GM12878 (cell line): ENCODE data around the gene GRIP2. TPM values are rescaled to one million over a fixed set of nuclear protein-coding genes. Genes with fewer than 3 reads are reported as not detected.

Experiments used
- ATAC-seq: fragments of 200-7000 bp; cut with Tn5 transposase; 3 replicates; pipeline ENCODE4 v1.9.1; 2020; ENCODE audit warnings: mild to moderate bottlenecking, moderate library complexity
- BruUV-seq: library from RNA; stranded (reverse); fragments of 400-500 nt; replicated peaks from 2 replicates; lab custom pipeline; 2021; lab: Mats Ljungman, UMichigan
- CTCF ChIA-PET: fragments of 300-600 bp; sonication (Branson Sonifier 250); formaldehyde crosslinking; extraction: SDS; loops from one replicate; lab custom pipeline; 2021; ENCODE audit warnings: inconsistent platforms; lab: Yijun Ruan, JAX
- POLR2A ChIA-PET: fragments of 350-600 bp; formaldehyde crosslinking; extraction: SDS; loops from one replicate; lab custom pipeline; 2021; ENCODE audit warnings: inconsistent platforms; lab: Charles Lee
- RAD21 ChIA-PET: fragments of 300-600 bp; sonication (Branson Sonifier 250); formaldehyde crosslinking; loops from one replicate; lab custom pipeline; 2023; ENCODE audit warnings: antibody characterized with exemption; ENCODE audit not compliant: unreplicated experiment; lab: Charles Lee
- SMC1A ChIA-PET: fragments of 300-600 bp; sonication (Branson Sonifier 250); formaldehyde crosslinking; loops from one replicate; lab custom pipeline; 2023; ENCODE audit not compliant: unreplicated experiment, uncharacterized antibody; lab: Charles Lee
- DNase-seq: peaks from one replicate; pipeline ENCODE4 v3.0.0-alpha.2; 2011; ENCODE audit warnings: low read depth, low spot score
- FAIRE-seq: peaks from 3 replicates; lab custom pipeline; 2011; peaks lifted over from hg19 to GRCh38; lab: Jason Lieb, UNC
- H2AFZ ChIP-seq: 2 replicates; pipeline ENCODE4 v1.6.0; 2011; ENCODE audit warnings: low read depth, low read length, control low read depth; ENCODE audit not compliant: control insufficient read depth
- H3K27ac ChIP-seq: 2 replicates; pipeline ENCODE4 v1.5.1; 2011; ENCODE audit warnings: control low read depth; ENCODE audit not compliant: control insufficient read depth, insufficient read depth
- H3K27me3 ChIP-seq, 2 experiments: replicated peaks in 1 of 2; 2 replicates each; pipeline versions ENCODE4 v1.6.0 to v1.6.1; 2011; ENCODE audit warnings: low read length in 1 of 2; ENCODE audit not compliant: control insufficient read depth in 2 of 2, insufficient read depth in 2 of 2
- H3K36me3 ChIP-seq, 2 experiments: 2 replicates each; pipeline ENCODE4 v1.5.1; 2011; ENCODE audit warnings: low read length in 1 of 2; ENCODE audit not compliant: control insufficient read depth in 2 of 2, insufficient read depth in 2 of 2
- H3K4me1 ChIP-seq: 2 replicates; pipeline ENCODE4 v1.6.1; 2011; ENCODE audit warnings: mild to moderate bottlenecking, low read length, moderate library complexity, mixed read lengths; ENCODE audit not compliant: control insufficient read depth, insufficient read depth
- H3K4me2 ChIP-seq: 2 replicates; pipeline ENCODE4 v1.6.0; 2011; ENCODE audit warnings: control low read depth; ENCODE audit not compliant: control insufficient read depth, insufficient read depth
- H3K4me3 ChIP-seq: fragments of 200-600 bp; sonication (generic); 2 replicates; pipeline ENCODE4 v1.5.1; 2016
- H3K79me2 ChIP-seq: 2 replicates; pipeline ENCODE4 v1.6.0; 2011; ENCODE audit warnings: low read length; ENCODE audit not compliant: control insufficient read depth, insufficient read depth
- H3K9ac ChIP-seq: 2 replicates; pipeline ENCODE4 v1.8.0; 2011; ENCODE audit warnings: low read length, control low read depth, mixed read lengths; ENCODE audit not compliant: control insufficient read depth, insufficient read depth
- H3K9me3 ChIP-seq: replicated peaks from 3 replicates; pipeline ENCODE4 v1.5.1; 2011; ENCODE audit warnings: mild to moderate bottlenecking, low read length; ENCODE audit not compliant: control insufficient read depth, insufficient read depth
- H4K20me1 ChIP-seq: 2 replicates; pipeline ENCODE4 v1.6.0; 2011; ENCODE audit not compliant: control insufficient read depth, insufficient read depth
- BACH1 ChIP-seq: fragments of 450-650 bp; IDR thresholded peaks from 2 replicates; pipeline ENCODE4 v1.6.1; 2017; ENCODE audit warnings: mild to moderate bottlenecking, borderline replicate concordance
- EED ChIP-seq: sonication (generic); IDR thresholded peaks from 2 replicates; pipeline ENCODE4 v1.6.1; 2016; ENCODE audit warnings: antibody characterized with exemption, low read depth
- MXI1 ChIP-seq: fragments of 150-350 bp; IDR thresholded peaks from 2 replicates; pipeline ENCODE4 v1.6.1; 2011; ENCODE audit warnings: low read depth, mild to moderate bottlenecking, inconsistent platforms, low read length, improper control_type of control experiment
- NBN ChIP-seq: fragments of 450-650 bp; IDR thresholded peaks from 2 replicates; pipeline ENCODE4 v1.6.1; 2016
- POLR2A ChIP-seq: IDR thresholded peaks from 2 replicates; pipeline ENCODE4 v1.6.1; 2011; ENCODE audit warnings: low read depth, mild to moderate bottlenecking, low read length
- STAT1 ChIP-seq: fragments of 450-650 bp; conservative IDR thresholded peaks from 2 replicates; pipeline ENCODE4 v1.6.1; 2014; ENCODE audit warnings: antibody characterized with exemption, mild to moderate bottlenecking
- SUPT20H ChIP-seq: IDR thresholded peaks from 2 replicates; pipeline ENCODE4 v1.6.1; 2011; ENCODE audit warnings: low read depth, mild to moderate bottlenecking, low read length, moderate library complexity, borderline replicate concordance; ENCODE audit not compliant: control insufficient read depth
- YBX1 ChIP-seq: fragments of 450-650 bp; IDR thresholded peaks from 2 replicates; pipeline ENCODE4 v1.6.1; 2016; ENCODE audit warnings: antibody characterized with exemption
- WGBS: methylation state at CpG from one replicate; pipeline ENCODE4 v1.1.6; 2016; ENCODE audit warnings: low lambda C conversion rate; ENCODE audit not compliant: insufficient replicate concordance, insufficient coverage; ENCODE audit errors: missing lambda C conversion rate; 5-methylcytosine and 5-hydroxymethylcytosine counted together
- in situ Hi-C: fragments of 300-500 bp; cut with MboI; formaldehyde crosslinking; loops from 9 replicates; pipeline ENCODE4 v1.14.3; 2018; ENCODE audit warnings: mixed read lengths
- intact Hi-C: fragments of 100-400 bp; cut with micrococcal nuclease; formaldehyde crosslinking; loops from one replicate; pipeline ENCODE4 v1.14.2; 2022; ENCODE audit not compliant: unreplicated experiment
- polyA plus RNA-seq, 11 experiments: library from polyadenylated mRNA; depleted of rRNA in 4 of 11; unstranded in 6 of 11; stranded (reverse) in 5 of 11; fragments of >200 nt; fragmentation: Nextera tagmentation in 4 of 11; fragmentation: Illumina TruSeq in 1 of 11; extraction: Ambion mirVana in 4 of 11; extraction: Trizol in 1 of 11; gene quantifications; 1 replicate in 1 of 11; 2 replicates in 10 of 11; pipeline versions ENCODE4 v1.2.1 to v1.2.3, GENCODE V29; 2011 to 2016; ENCODE audit warnings: inconsistent platforms in 2 of 11, missing spikeins in 2 of 11, low read depth in 1 of 11
- total RNA-seq, 4 experiments: library from RNA; depleted of rRNA in 3 of 4; stranded (reverse); fragments of >200 nt in 3 of 4; fragmentation: Illumina TruSeq in 1 of 4; extraction: Trizol in 1 of 4; gene quantifications; 2 replicates each; pipeline versions ENCODE4 v1.2.1 to v1.2.3, GENCODE V29; 2013 to 2021
- TF ChIP-seq, protein P1 (sequence below): fragments of 450-650 bp; IDR thresholded peaks from 2 replicates; pipeline ENCODE4 v1.6.1; 2016; ENCODE audit warnings: mild to moderate bottlenecking
- TF ChIP-seq, protein P2 (sequence below): fragments of 450-650 bp; IDR thresholded peaks from 2 replicates; pipeline ENCODE4 v1.6.1; 2018; ENCODE audit warnings: borderline replicate concordance, mild to moderate bottlenecking; ENCODE audit not compliant: partially characterized antibody
- TF ChIP-seq, protein P3 (sequence below): fragments of 450-650 bp; IDR thresholded peaks from 2 replicates; pipeline ENCODE4 v1.6.1; 2016; ENCODE audit warnings: mild to moderate bottlenecking, moderate library complexity, borderline replicate concordance

The GRIP2 gene
- total and polyA plus RNA-seq, 10 of the 15 experiments (the other 5 are each of a cell fraction or from before 2014, with no cell fraction given), result not detected

DNA sequence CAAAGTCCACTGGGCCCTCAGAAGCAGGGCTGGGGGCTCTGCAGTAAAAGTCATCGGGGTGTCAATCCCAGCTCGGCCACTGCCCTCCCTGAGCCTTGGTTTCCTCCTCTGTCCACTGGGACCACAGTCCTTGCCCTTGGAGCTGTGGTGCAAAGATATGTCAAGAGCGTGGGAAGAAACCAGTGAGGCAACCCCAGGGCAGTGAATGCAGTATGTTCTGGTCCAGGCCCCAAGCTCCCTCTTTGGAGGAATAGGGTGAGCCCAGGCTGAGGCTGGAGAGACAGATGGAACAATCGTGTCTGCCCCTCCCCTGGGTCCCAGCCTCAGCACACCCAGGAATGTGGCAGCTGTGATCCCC is 779 bp downstream of the GRIP2 start (continued):
- TF ChIP-seq, protein P1, sequence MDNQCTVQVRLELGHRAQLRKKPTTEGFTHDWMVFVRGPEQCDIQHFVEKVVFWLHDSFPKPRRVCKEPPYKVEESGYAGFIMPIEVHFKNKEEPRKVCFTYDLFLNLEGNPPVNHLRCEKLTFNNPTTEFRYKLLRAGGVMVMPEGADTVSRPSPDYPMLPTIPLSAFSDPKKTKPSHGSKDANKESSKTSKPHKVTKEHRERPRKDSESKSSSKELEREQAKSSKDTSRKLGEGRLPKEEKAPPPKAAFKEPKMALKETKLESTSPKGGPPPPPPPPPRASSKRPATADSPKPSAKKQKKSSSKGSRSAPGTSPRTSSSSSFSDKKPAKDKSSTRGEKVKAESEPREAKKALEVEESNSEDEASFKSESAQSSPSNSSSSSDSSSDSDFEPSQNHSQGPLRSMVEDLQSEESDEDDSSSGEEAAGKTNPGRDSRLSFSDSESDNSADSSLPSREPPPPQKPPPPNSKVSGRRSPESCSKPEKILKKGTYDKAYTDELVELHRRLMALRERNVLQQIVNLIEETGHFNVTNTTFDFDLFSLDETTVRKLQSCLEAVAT, result no peak

DNA sequence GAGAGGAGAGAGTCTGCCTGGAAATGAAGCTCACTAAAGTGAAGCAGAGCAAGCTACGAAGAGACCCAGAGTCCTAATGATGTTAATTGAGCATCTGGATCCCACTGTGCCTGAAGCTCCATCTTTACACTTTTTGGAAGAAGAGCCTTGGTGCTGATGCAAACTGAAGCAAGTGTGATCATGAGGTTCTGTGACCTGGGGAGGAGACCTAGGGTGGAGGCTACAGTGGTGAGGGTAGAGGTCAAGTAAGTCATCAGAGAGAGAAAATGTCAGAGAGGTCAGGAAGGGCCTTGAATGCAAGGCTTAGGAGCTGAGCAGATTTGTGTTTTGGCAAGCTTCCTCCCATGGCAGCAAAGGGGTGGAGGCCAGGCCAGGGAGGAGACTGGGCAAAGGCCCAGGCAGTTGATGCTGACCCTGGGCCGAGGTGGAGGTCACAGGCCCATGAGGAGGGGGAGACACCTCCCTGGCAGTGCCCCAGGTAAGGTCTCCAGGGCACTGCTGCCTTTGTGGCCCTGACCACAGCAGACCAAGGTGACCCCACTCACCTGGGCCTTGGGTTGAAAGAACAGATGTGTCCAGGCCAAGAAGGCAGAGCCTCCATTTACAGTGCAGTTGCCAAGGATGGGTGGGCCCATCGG is 1.6 kb downstream of the GRIP2 start:
- TF ChIP-seq, protein P2, sequence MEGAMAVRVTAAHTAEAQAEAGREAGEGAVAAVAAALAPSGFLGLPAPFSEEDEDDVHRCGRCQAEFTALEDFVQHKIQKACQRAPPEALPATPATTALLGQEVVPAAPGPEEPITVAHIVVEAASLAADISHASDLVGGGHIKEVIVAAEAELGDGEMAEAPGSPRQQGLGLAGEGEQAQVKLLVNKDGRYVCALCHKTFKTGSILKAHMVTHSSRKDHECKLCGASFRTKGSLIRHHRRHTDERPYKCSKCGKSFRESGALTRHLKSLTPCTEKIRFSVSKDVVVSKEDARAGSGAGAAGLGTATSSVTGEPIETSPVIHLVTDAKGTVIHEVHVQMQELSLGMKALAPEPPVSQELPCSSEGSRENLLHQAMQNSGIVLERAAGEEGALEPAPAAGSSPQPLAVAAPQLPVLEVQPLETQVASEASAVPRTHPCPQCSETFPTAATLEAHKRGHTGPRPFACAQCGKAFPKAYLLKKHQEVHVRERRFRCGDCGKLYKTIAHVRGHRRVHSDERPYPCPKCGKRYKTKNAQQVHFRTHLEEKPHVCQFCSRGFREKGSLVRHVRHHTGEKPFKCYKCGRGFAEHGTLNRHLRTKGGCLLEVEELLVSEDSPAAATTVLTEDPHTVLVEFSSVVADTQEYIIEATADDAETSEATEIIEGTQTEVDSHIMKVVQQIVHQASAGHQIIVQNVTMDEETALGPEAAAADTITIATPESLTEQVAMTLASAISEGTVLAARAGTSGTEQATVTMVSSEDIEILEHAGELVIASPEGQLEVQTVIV, result no peak
- no peak for TF ChIP-seq STAT1
- TF ChIP-seq, protein P1, result no peak
- TF ChIP-seq NBN, result no peak
- no peak for TF ChIP-seq BACH1
- TF ChIP-seq, protein P3, sequence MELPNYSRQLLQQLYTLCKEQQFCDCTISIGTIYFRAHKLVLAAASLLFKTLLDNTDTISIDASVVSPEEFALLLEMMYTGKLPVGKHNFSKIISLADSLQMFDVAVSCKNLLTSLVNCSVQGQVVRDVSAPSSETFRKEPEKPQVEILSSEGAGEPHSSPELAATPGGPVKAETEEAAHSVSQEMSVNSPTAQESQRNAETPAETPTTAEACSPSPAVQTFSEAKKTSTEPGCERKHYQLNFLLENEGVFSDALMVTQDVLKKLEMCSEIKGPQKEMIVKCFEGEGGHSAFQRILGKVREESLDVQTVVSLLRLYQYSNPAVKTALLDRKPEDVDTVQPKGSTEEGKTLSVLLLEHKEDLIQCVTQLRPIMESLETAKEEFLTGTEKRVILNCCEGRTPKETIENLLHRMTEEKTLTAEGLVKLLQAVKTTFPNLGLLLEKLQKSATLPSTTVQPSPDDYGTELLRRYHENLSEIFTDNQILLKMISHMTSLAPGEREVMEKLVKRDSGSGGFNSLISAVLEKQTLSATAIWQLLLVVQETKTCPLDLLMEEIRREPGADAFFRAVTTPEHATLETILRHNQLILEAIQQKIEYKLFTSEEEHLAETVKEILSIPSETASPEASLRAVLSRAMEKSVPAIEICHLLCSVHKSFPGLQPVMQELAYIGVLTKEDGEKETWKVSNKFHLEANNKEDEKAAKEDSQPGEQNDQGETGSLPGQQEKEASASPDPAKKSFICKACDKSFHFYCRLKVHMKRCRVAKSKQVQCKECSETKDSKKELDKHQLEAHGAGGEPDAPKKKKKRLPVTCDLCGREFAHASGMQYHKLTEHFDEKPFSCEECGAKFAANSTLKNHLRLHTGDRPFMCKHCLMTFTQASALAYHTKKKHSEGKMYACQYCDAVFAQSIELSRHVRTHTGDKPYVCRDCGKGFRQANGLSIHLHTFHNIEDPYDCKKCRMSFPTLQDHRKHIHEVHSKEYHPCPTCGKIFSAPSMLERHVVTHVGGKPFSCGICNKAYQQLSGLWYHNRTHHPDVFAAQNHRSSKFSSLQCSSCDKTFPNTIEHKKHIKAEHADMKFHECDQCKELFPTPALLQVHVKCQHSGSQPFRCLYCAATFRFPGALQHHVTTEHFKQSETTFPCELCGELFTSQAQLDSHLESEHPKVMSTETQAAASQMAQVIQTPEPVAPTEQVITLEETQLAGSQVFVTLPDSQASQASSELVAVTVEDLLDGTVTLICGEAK, result no peak
- TF ChIP-seq MXI1, result no peak
- TF ChIP-seq EED, result no peak
- no peak for TF ChIP-seq SUPT20H
- no peak for TF ChIP-seq POLR2A
- TF ChIP-seq YBX1, result no peak
- 14% methylated on average over 3 of the region's 3 CpGs for WGBS
- no peaks in the 10 kb centered on the region for H4K20me1 ChIP-seq
- in situ Hi-C loops, result no loop called here
- FAIRE-seq, result no peak
- H3K27me3 ChIP-seq, result peaks cover 0 to 2% of the 10 kb centered on the region in 2 experiments; a peak in 1 of 4 replicates
- CTCF ChIA-PET, result no interaction called here
- intact Hi-C loops, result no loop called here
- RAD21 ChIA-PET, result interaction anchor here (0.7 kb wide), 1 partner anchor 243 kb away, joined by 3 read pairs; no protein-coding TSS in a partner anchor
- DNase-seq, result no peak
- H3K4me2 ChIP-seq, result no peak overlapping the region
- H3K27ac ChIP-seq, result no peak overlapping the region
- H2AFZ ChIP-seq, result no peak overlapping the region
- no peaks in the 10 kb centered on the region for H3K36me3 ChIP-seq
- no peak overlapping the region for H3K4me3 ChIP-seq
- BruUV-seq, result no TSS peak
- no peak for ATAC-seq
- no peaks in the 10 kb centered on the region for H3K9me3 ChIP-seq
- no peaks in the 10 kb centered on the region for H3K79me2 ChIP-seq
- POLR2A ChIA-PET, result no interaction called here
- SMC1A ChIA-PET, result no interaction called here
- H3K9ac ChIP-seq, result no peak overlapping the region
- H3K4me1 ChIP-seq, result no peaks in the 10 kb centered on the region
